ENCODE results near the gene SH2B2. TPM values are rescaled to one million over a fixed set of nuclear protein-coding genes. Genes with fewer than 3 reads are reported as not detected.

Gene SH2B2
- total RNA-seq, 2 experiments from 2014 or later: 2.7 to 3.2 TPM

GRCh38 chr7:102288285-102288930 is 1.7 kb downstream of the SH2B2 start:
- peaks cover 17% of the 10 kb centered on the region for H3K27me3 Mint-ChIP-seq
- intact Hi-C loops (cut with DNase I, micrococcal nuclease): loop anchor here in 1 of 2 experiments (10.0 kb wide), 1 partner anchor 176 kb away; the partner anchor contains the start of genes ALKBH4 and LRWD1
- peak overlapping the region; percentile 0 for H3K4me3 Mint-ChIP-seq
- no peaks in the 10 kb centered on the region for H3K36me3 Mint-ChIP-seq (ENCODE audit: low read depth)
- H3K4me1 Mint-ChIP-seq: peaks cover 39% of the 10 kb centered on the region
- POLR2A ChIA-PET: interaction anchor here (0.6 kb wide), 1 partner anchor 56 kb away, joined by 4 read pairs; no protein-coding TSS in a partner anchor
- CTCF ChIA-PET: interaction anchor here (0.8 to 1.5 kb wide), 3 partner anchors 10 to 470 kb away, joined by 3 to 4 read pairs (median 4); no protein-coding TSS in a partner anchor
- no peak for ATAC-seq
- no peak overlapping the region for H3K27ac Mint-ChIP-seq
- DNase-seq: peak; percentile 55
- H3K9me3 Mint-ChIP-seq (ENCODE audit: low read depth): no peaks in the 10 kb centered on the region

GRCh38 chr7:102289057-102289456 is 2.4 kb downstream of the SH2B2 start:
- H3K4me3 Mint-ChIP-seq: no peak overlapping the region
- ChIA-PET POLR2A (no interaction called here), CTCF (interaction anchor here (1.5 kb wide), 1 partner anchor 103 kb away, joined by 4 read pairs; no protein-coding TSS in a partner anchor)
- H3K9me3 Mint-ChIP-seq (ENCODE audit: low read depth): no peaks in the 10 kb centered on the region
- no peak overlapping the region for H3K27ac Mint-ChIP-seq
- H3K27me3 Mint-ChIP-seq: peaks cover 17% of the 10 kb centered on the region
- H3K36me3 Mint-ChIP-seq (ENCODE audit: low read depth): no peaks in the 10 kb centered on the region
- ATAC-seq: no peak
- no peak for DNase-seq
- peaks cover 37% of the 10 kb centered on the region for H3K4me1 Mint-ChIP-seq
- intact Hi-C loops (cut with DNase I, micrococcal nuclease): loop anchor here in 1 of 2 experiments (10.0 kb wide), 1 partner anchor 176 kb away; the partner anchor contains the start of genes ALKBH4 and LRWD1

DNA sequence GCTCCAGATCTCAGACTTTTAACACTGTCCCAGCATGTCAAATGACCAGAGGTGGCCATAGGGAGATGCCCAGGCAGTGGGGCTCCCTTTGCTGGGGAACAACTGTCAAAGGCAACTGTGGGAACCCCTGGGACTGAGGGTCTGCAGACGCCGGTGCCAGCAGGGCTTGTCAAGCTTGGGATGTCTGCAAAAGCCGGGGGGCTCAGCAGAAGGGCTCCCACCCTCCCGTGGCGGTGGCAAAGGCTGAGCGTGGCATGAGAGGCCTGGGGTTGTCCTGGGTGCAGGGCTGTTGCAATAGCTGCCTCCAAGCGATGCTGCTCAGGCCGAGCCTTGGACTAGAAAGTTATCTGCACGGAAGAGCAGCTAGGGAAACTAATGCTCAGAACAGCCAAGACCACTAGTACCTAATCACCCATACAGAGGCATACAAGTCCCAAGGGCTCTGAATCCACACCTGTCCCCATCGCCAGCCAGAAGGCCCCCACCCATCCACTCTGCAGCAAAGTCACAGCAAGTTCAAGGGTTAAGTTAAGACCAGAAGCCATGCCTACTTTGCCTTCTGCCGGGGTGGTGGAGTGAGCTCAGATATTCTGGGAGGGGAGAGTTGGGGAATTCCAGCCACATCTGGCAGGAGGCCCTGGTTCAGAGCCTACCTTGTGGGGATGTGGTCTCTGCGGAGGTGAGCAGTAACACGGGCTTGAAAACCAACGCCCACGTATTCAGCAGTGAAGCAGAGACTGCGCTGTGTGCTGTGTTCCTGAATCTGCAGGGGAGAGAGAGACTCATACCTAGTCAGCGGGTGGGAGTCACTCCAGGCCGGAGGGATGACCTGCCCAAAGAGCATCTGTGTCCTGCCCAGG is 4.6 kb downstream of the SH2B2 start:
- no peaks in the 10 kb centered on the region for H3K9me3 Mint-ChIP-seq (ENCODE audit: low read depth)
- POLR2A ChIA-PET: interaction anchor here (0.6 kb wide), 1 partner anchor 20 kb away, joined by 5 read pairs; no protein-coding TSS in a partner anchor
- peak; percentile 64 for DNase-seq
- no peak overlapping the region for H3K4me3 Mint-ChIP-seq
- no peak overlapping the region for H3K27ac Mint-ChIP-seq
- intact Hi-C loops (cut with DNase I, micrococcal nuclease): no loop called here
- ATAC-seq: peak; percentile 68
- H3K4me1 Mint-ChIP-seq: peaks cover 21% of the 10 kb centered on the region
- peaks cover 10% of the 10 kb centered on the region for H3K27me3 Mint-ChIP-seq
- no peaks in the 10 kb centered on the region for H3K36me3 Mint-ChIP-seq (ENCODE audit: low read depth)
- CTCF ChIA-PET: no interaction called here

DNA sequence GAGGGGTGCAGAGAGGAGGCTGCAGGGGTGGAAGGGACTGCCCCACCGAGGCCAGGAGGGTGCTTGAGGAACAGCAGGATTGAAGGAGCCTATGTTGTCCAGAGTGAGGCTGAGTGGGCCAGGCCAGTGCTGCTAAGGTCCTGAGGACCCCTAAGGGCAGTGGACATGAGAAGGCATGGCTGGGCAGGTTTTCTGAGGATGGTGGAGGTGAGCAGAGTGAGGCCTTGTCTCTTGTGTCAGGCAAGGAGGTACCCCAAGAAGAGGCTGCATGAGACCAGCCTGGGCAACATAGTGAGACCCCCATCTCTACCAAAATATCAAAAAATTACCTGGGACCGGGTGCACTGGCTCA is 5.2 kb downstream of the SH2B2 start:
- Mint-ChIP-seq H3K36me3 (ENCODE audit: low read depth) (no peaks in the 10 kb centered on the region), H3K4me1 (peaks cover 21% of the 10 kb centered on the region), H3K4me3 (no peak overlapping the region), H3K27ac (no peak overlapping the region), H3K9me3 (ENCODE audit: low read depth) (no peaks in the 10 kb centered on the region), H3K27me3 (peaks cover 10% of the 10 kb centered on the region)
- intact Hi-C loops (cut with DNase I, micrococcal nuclease): no loop called here
- no peak for ATAC-seq
- POLR2A ChIA-PET: no interaction called here
- no peak for DNase-seq
- CTCF ChIA-PET: no interaction called here

GRCh38 chr7:102292813-102293798 is 6.4 kb downstream of the SH2B2 start:
- intact Hi-C loops (cut with DNase I, micrococcal nuclease): no loop called here
- H3K36me3 Mint-ChIP-seq (ENCODE audit: low read depth): no peaks in the 10 kb centered on the region
- H3K4me1 Mint-ChIP-seq: peaks cover 21% of the 10 kb centered on the region
- CTCF ChIA-PET: no interaction called here
- no peak overlapping the region for H3K4me3 Mint-ChIP-seq
- ATAC-seq: no peak
- DNase-seq: no peak
- H3K27ac Mint-ChIP-seq: no peak overlapping the region
- peaks cover 10% of the 10 kb centered on the region for H3K27me3 Mint-ChIP-seq
- POLR2A ChIA-PET: no interaction called here
- H3K9me3 Mint-ChIP-seq (ENCODE audit: low read depth): no peaks in the 10 kb centered on the region

DNA sequence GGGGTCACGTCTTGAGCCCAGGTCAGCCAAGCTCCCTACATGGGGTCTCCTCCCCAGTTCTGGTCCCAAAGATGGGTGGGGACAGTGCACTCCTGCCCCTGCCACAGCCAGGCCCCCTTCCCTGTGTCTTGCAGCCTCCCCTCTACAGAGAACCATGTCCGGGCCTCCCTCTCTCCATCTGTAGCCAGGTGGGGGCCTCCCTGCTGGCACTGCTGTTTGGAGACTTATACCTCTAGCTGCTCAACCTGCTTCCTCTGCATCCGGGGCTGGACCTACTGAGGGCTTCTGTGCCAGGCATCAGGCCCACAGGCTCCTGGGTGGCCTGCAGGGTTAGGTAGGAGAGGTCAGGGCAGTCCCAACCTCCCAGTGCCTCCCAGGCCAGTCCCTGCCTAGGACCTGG is 7.9 kb downstream of the SH2B2 start:
- CTCF ChIA-PET: interaction anchor here (0.6 kb wide), 1 partner anchor 11 kb away, joined by 3 read pairs; no protein-coding TSS in a partner anchor
- Mint-ChIP-seq H3K27me3 (peaks cover 6% of the 10 kb centered on the region), H3K36me3 (ENCODE audit: low read depth) (no peaks in the 10 kb centered on the region), H3K9me3 (ENCODE audit: low read depth) (no peaks in the 10 kb centered on the region), H3K4me3 (no peak overlapping the region), H3K4me1 (peaks cover 12% of the 10 kb centered on the region), H3K27ac (no peak overlapping the region)
- ATAC-seq: no peak
- intact Hi-C loops (cut with DNase I, micrococcal nuclease): no loop called here
- DNase-seq: no peak
- POLR2A ChIA-PET: no interaction called here

DNA sequence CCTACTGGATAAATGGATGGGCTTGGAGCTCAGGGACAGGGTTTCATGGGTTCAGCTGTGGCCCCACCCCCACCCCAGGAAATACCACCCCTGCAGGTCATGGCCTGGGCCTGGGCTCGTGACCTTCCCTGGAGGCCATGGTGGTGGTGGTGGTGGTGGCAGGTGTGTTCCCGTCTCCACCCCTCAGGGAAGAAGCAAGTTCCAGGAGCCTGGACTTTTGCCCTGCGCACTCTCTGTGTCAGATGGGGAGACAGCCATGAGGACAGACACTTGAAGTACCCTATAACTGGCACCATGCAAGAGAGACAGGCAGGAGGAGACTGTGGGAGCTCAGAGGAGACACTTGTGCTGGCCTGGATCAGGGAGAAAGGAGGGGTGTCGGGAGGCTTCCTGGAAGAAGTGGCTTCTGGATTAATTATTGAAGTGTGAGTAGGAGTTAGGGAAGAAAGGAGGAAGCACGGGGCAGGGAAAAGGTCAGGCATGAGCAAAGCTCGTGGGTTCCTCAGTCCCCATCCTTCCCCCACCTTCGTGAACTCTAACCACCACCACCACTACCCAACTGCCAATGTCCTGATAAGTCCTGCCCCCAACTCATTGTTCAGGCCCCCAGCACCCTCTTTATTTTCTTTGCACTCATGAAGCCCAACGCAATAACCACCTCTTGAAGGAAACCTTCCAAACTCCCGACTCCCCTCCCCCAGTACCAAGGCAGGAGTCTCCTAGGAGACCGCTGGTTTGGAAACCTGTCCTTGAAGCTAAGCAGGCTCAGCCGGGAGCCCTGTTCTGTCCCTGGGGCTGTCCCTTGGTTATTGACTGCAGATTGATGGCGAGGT is 8.9 kb downstream of the SH2B2 start:
- intact Hi-C loops (cut with DNase I, micrococcal nuclease): no loop called here
- ATAC-seq: no peak
- no peak overlapping the region for H3K27ac Mint-ChIP-seq
- ChIA-PET CTCF (interaction anchor here (0.7 kb wide), 1 partner anchor 11 kb away, joined by 3 read pairs; no protein-coding TSS in a partner anchor), POLR2A (no interaction called here)
- H3K4me3 Mint-ChIP-seq: no peak overlapping the region
- no peaks in the 10 kb centered on the region for H3K36me3 Mint-ChIP-seq (ENCODE audit: low read depth)
- H3K9me3 Mint-ChIP-seq (ENCODE audit: low read depth): no peaks in the 10 kb centered on the region
- peaks cover 10% of the 10 kb centered on the region for H3K4me1 Mint-ChIP-seq
- H3K27me3 Mint-ChIP-seq: peaks cover 6% of the 10 kb centered on the region
- no peak for DNase-seq

GRCh38 chr7:102296179-102296438 is 9.4 kb downstream of the SH2B2 start:
- no peaks in the 10 kb centered on the region for H3K9me3 Mint-ChIP-seq (ENCODE audit: low read depth)
- no peak overlapping the region for H3K27ac Mint-ChIP-seq
- peaks cover 6% of the 10 kb centered on the region for H3K27me3 Mint-ChIP-seq
- H3K4me3 Mint-ChIP-seq: no peak overlapping the region
- ChIA-PET POLR2A (no interaction called here), CTCF (interaction anchor here (0.7 kb wide), 1 partner anchor 10 kb away, joined by 3 read pairs; no protein-coding TSS in a partner anchor)
- DNase-seq: no peak
- no peak for ATAC-seq
- no peaks in the 10 kb centered on the region for H3K36me3 Mint-ChIP-seq (ENCODE audit: low read depth)
- intact Hi-C loops (cut with DNase I, micrococcal nuclease): no loop called here
- H3K4me1 Mint-ChIP-seq: peaks cover 9% of the 10 kb centered on the region

DNA sequence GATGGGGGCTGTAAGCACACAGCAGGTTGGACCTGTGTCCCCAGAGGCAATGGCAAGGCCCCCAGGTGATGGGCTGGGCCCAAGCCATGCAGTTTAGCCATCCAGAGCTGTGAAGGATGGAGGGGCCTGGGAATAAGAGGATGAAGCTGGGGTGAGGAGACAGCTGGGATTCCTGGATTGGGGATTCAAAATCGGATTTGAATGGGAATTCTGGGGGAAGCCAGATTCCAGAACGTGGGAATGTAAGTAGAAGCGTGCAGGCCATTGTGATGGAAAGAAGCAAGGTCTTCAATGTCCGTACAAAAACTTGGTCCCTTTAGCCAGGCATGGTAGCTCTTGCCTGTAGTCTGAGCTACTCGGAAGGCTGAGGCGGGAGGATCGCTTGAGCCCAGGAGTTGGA is 9.8 kb downstream of the SH2B2 start:
- no peak overlapping the region for H3K4me3 Mint-ChIP-seq
- CTCF ChIA-PET: no interaction called here
- ATAC-seq: no peak

DNA sequence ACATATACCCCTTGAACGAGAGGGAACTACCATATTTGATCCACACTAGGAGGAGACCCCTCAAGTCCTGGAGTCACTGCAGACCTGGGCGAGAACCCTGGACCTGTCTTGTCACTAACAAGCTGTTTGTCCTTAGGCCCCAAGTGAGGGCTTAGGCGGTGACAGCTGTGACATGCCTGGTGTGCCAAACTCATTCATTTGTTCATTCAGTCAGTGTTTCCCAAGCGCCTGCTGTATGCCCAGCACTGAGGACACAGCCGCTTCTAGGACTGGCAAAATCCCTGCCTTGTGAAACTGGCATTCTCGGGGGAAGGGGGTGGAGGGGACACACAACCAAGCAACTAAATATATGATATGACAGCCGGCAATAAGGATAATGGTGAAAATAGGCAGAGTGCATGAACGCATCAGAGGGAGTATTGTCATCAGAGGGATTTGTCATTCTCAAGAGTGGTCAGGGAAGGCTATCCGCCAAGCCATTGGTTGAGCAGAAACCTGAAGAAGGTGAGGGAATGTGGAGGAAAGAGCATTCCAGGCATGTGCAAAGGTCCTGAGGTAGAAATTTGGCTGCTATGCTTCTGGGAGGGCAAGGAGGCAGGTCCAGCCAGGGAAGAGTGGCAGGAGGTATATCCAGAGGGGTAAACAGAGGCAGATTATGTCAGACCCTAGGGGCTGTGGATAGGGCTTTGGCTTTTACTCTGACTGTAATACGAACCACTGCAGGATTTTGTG is 11.0 kb downstream of the SH2B2 start:
- Mint-ChIP-seq H3K27ac (no peak overlapping the region), H3K4me1 (no peaks in the 10 kb centered on the region), H3K9me3 (ENCODE audit: low read depth) (no peaks in the 10 kb centered on the region), H3K4me3 (no peak overlapping the region), H3K36me3 (ENCODE audit: low read depth) (no peaks in the 10 kb centered on the region), H3K27me3 (peaks cover 2% of the 10 kb centered on the region)
- ATAC-seq (no peak), DNase-seq (no peak)
- ChIA-PET CTCF (no interaction called here), POLR2A (no interaction called here)
- intact Hi-C loops (cut with DNase I, micrococcal nuclease): no loop called here

More for the DNA sequence above, 9.8 kb downstream of the SH2B2 start:
- peaks cover 5% of the 10 kb centered on the region for H3K4me1 Mint-ChIP-seq
- peaks cover 6% of the 10 kb centered on the region for H3K27me3 Mint-ChIP-seq
- intact Hi-C loops (cut with DNase I, micrococcal nuclease): no loop called here
- POLR2A ChIA-PET: no interaction called here
- no peaks in the 10 kb centered on the region for H3K9me3 Mint-ChIP-seq (ENCODE audit: low read depth)
- H3K27ac Mint-ChIP-seq: no peak overlapping the region
- no peak for DNase-seq
- no peaks in the 10 kb centered on the region for H3K36me3 Mint-ChIP-seq (ENCODE audit: low read depth)
